GM12874 (cell line): Measurements from ENCODE around the gene MCCC2.

Source experiments
- TF ChIP-seq, protein P1 (sequence below): IDR thresholded peaks from 2 replicates; pipeline ENCODE4 v1.5.1; 2011; ENCODE audit warnings: low read depth, mild to moderate bottlenecking, control low read depth, low read length, moderate library complexity; ENCODE audit not compliant: insufficient read depth

The MCCC2 gene

DNA sequence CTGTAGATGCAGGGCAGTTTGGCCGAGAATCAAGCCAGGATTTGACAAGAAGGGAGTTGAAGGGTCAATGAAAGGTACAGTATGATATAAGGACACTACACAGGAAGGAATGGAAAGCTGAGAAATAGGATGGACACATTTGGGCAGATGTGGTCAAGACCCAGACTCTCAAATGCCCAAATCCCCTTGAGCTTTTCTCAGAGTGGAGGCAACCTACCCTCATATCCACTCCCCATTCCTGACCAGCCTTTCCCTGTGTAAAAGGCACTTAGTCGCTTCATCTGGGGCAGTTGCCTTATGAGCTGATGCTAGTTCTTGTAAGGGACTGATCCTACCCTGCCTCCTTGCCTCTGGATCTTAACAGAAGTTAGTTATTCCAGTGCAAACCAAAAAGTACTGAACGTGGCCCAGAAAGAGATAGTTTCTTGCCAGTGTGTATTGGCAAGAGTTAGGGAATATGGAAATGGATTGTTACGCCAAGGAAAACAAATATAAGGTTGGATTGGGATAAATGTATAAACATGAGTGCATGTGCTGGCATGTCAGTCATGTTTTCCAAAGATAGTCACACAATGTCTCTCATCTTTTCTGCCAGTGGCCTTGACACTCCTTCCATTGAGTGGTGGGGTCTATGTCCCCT is 4.1 kb upstream of the MCCC2 start:
- TF ChIP-seq, protein P1, sequence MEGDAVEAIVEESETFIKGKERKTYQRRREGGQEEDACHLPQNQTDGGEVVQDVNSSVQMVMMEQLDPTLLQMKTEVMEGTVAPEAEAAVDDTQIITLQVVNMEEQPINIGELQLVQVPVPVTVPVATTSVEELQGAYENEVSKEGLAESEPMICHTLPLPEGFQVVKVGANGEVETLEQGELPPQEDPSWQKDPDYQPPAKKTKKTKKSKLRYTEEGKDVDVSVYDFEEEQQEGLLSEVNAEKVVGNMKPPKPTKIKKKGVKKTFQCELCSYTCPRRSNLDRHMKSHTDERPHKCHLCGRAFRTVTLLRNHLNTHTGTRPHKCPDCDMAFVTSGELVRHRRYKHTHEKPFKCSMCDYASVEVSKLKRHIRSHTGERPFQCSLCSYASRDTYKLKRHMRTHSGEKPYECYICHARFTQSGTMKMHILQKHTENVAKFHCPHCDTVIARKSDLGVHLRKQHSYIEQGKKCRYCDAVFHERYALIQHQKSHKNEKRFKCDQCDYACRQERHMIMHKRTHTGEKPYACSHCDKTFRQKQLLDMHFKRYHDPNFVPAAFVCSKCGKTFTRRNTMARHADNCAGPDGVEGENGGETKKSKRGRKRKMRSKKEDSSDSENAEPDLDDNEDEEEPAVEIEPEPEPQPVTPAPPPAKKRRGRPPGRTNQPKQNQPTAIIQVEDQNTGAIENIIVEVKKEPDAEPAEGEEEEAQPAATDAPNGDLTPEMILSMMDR = no peak

- TF ChIP-seq, protein P1 = no peak
Observed at GRCh38 chr5:71586052-71586940, 844 bp upstream of the MCCC2 start.

- TF ChIP-seq, protein P1 = no peak
Observed at GRCh38 chr5:71587766-71588532, 809 bp downstream of the MCCC2 start.

GRCh38 chr5:71588533-71588885 is 1.4 kb downstream of the MCCC2 start:
- TF ChIP-seq, protein P1 = no peak

- TF ChIP-seq, protein P1 = no peak
Observed at GRCh38 chr5:71589903-71590302, 2.8 kb downstream of the MCCC2 start.

GRCh38 chr5:71591100-71591499 is 4.0 kb downstream of the MCCC2 start:
- TF ChIP-seq, protein P1 = no peak

DNA sequence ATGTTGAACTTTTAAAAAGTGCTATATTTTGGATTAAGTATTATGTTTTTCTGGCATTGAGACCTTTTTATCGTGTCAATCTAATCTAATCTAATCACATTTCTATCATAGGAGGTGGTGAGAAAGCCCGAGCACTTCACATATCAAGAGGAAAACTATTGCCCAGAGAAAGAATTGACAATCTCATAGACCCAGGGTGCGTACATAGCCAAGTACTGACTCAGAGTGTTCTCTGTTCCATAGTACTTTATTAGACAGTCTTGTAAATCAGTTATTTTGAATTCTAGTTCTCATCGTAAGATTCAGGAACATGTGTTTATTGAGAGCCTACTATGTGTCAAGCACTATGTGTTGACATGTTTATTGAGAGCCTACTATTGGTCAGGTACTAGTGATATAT is 9.0 kb downstream of the MCCC2 start:
- TF ChIP-seq, protein P1 = no peak
